ENCODE results near the gene RMC1. TPM values are rescaled to one million over a fixed set of nuclear protein-coding genes. Genes with fewer than 3 reads are reported as not detected.
"Not testable (repeated sequence)": the region's sequence is repeated elsewhere in the genome, so short reads cannot be mapped to it uniquely, and the experiment has no call there.

Gene RMC1
- polyA plus RNA-seq, 4 donors = 9.5 to 96.4 (median 44.1) TPM

DNA sequence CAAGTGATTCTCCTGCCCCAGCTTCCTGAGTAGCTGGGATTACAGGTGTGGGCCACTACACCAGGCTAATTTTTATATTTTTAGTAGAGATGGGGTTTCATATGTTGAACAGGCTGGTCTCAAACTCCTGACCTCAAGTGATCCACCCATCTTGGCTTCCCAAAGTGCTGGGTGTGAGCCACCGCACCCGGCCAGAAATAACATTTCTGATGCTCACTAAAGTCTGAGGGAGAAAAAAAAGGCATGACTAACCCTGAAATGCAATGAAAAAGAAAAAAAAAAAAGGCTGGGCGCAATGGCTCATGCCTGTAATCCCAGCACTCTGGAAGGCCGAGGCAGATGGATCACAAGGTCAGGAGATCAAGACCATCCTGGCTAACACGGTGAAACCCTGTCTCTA is 13.7 kb upstream of the RMC1 start:
- not testable (repeated sequence) for H3K4me3 ChIP-seq (ENCODE audit: low read depth in 1 of 3, low read length in 3 of 3); H3K27ac ChIP-seq (ENCODE audit: low read depth in 1 of 3, low read length in 2 of 3); H3K27me3 ChIP-seq (ENCODE audit: control insufficient read depth in 3 of 3, insufficient read depth in 3 of 3, low read length in 3 of 3); H3K9me3 ChIP-seq (ENCODE audit: control insufficient read depth in 2 of 2, insufficient read depth in 1 of 2, low read depth in 1 of 2, low read length in 1 of 2); FAIRE-seq; DNase-seq; H3K4me1 ChIP-seq (ENCODE audit: control insufficient read depth in 3 of 3, insufficient read depth in 2 of 3, low read depth in 1 of 3, low read length in 2 of 3); H3K36me3 ChIP-seq (ENCODE audit: control insufficient read depth in 3 of 3, insufficient read depth in 2 of 3, low read depth in 1 of 3, low read length in 3 of 3)
- WGBS, 3 donors = 81 to 96% (median 93%) methylated on average over 4 to 5 of the region's 5 CpGs

DNA sequence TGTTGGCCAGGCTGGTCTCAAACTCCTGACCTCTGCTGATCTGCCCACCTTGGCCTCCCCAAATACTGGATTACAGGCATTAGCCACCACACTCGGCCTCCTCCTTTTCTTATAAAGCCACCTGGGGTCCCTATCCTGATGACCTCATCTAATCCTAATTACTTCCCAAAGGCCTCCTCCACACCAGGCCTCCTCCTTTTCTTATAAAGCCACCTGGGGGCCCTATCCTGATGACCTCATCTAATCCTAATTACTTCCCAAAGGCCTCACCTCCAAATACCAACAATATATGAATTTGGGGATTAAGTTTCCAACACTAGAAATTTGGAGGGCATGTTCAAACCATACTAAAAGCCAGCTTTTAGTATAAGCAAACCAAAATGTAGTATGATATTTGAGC is 9.7 kb upstream of the RMC1 start:
- no peaks in the 10 kb centered on the region for H3K4me1 ChIP-seq (ENCODE audit: control insufficient read depth in 3 of 3, insufficient read depth in 2 of 3, low read depth in 1 of 3, low read length in 2 of 3)
- FAIRE-seq (no peak), DNase-seq (no peak)
- H3K4me3 ChIP-seq (ENCODE audit: low read depth in 1 of 3, low read length in 3 of 3) = no peak overlapping the region
- no peaks in the 10 kb centered on the region for H3K27me3 ChIP-seq (ENCODE audit: control insufficient read depth in 3 of 3, insufficient read depth in 3 of 3, low read length in 3 of 3)
- no peaks in the 10 kb centered on the region for H3K9me3 ChIP-seq (ENCODE audit: control insufficient read depth in 2 of 2, insufficient read depth in 1 of 2, low read depth in 1 of 2, low read length in 1 of 2)
- no peaks in the 10 kb centered on the region for H3K36me3 ChIP-seq (ENCODE audit: control insufficient read depth in 3 of 3, insufficient read depth in 2 of 3, low read depth in 1 of 3, low read length in 3 of 3)
- WGBS, 3 donors = 86 to 100% (median 89%) methylated on average over 1 of the region's 1 CpG
- H3K27ac ChIP-seq (ENCODE audit: low read depth in 1 of 3, low read length in 2 of 3) = no peak overlapping the region

DNA sequence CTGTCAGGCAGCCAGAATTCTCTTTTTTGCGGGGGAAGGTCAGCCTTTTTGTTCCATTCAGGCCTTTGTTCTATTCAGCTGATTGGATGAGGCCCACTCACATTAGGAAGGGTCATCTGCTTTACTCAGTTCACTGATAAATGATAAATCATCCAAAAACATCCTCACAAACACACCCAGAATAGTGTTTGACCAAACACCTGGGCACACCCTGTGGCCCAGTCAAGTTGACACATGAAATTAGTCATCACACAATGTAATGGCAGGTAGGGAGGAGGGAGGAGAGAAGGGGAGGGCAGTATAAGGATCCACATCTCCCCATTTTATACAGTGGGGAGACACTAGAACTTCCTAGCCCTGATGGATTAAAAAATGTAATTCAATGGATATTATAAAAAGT is 8.3 kb upstream of the RMC1 start:
- DNase-seq (peak in 1 of 2 donors; percentile 43), FAIRE-seq (no peak)
- Histone ChIP-seq H3K27me3 (ENCODE audit: control insufficient read depth in 3 of 3, insufficient read depth in 3 of 3, low read length in 3 of 3) (no peaks in the 10 kb centered on the region), H3K36me3 (ENCODE audit: control insufficient read depth in 3 of 3, insufficient read depth in 2 of 3, low read depth in 1 of 3, low read length in 3 of 3) (no peaks in the 10 kb centered on the region), H3K4me1 (ENCODE audit: control insufficient read depth in 3 of 3, insufficient read depth in 2 of 3, low read depth in 1 of 3, low read length in 2 of 3) (no peaks in the 10 kb centered on the region), H3K27ac (ENCODE audit: low read depth in 1 of 3, low read length in 2 of 3) (no peak overlapping the region), H3K4me3 (ENCODE audit: low read depth in 1 of 3, low read length in 3 of 3) (no peak overlapping the region), H3K9me3 (ENCODE audit: control insufficient read depth in 2 of 2, insufficient read depth in 1 of 2, low read depth in 1 of 2, low read length in 1 of 2) (no peaks in the 10 kb centered on the region)
- 88 to 95% (median 89%) methylated on average over 1 of the region's 1 CpG for WGBS, 3 donors

DNA sequence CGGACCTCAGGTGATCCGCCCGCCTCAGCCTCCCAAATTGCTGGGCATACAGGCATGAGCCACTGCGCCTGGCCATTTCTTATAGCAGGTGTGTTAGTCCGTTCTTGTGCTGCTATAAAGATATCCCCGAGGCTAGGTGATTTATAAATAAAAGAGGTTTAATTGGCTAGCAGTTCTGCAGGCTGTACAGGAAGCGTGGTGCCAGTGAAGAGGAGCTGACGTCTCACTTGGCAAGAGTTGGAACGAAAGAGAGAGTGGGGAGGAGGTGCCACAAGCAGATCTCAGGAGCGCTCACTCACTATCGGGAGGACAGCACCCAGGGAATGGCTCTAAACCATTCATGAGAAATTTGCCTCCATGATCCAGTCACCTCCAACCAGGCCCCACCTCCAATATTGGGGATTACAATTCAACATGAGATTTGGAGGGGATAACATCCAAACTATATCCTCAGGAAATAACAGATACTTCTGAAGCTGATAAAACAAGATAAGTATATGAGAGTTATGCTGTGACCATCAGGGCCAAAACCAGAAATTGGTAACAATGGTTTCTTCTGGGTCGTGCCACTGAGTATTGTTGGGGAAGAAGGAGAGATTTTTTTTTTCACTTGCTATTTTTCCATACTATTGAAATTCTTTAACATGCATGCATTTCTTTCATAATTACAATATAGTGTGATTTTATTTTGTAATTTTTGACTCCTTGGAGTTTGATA is 7.4 kb upstream of the RMC1 start:
- Histone ChIP-seq H3K4me1 (ENCODE audit: control insufficient read depth in 3 of 3, insufficient read depth in 2 of 3, low read depth in 1 of 3, low read length in 2 of 3) (no peaks in the 10 kb centered on the region), H3K27me3 (ENCODE audit: control insufficient read depth in 3 of 3, insufficient read depth in 3 of 3, low read length in 3 of 3) (no peaks in the 10 kb centered on the region), H3K9me3 (ENCODE audit: control insufficient read depth in 2 of 2, insufficient read depth in 1 of 2, low read depth in 1 of 2, low read length in 1 of 2) (no peaks in the 10 kb centered on the region), H3K4me3 (ENCODE audit: low read depth in 1 of 3, low read length in 3 of 3) (no peak overlapping the region), H3K36me3 (ENCODE audit: control insufficient read depth in 3 of 3, insufficient read depth in 2 of 3, low read depth in 1 of 3, low read length in 3 of 3) (no peaks in the 10 kb centered on the region), H3K27ac (ENCODE audit: low read depth in 1 of 3, low read length in 2 of 3) (no peak overlapping the region)
- WGBS, 3 donors = 29 to 61% (median 40%) methylated on average over 12 of the region's 12 CpGs
- DNase-seq (peak in 1 of 2 donors; percentile 46), FAIRE-seq (no peak)

DNA sequence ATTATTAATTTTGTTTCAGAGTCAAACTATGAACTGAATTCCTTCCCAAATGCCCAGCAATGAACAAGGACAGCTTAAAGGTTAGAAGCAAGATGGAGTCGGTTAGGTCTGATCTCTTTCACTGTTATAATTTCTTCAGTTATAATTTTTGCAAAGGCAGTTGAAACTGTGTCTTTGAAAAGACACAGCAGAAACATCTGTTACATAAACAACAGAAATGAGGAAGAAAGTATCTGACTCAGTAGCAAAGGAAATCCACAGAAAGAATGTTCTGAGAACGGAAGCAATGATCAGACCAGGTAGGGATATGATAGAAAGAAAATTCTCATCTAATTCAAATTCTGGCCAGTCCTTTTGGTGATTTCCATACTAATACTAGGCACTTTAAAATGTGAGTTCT is 5.2 kb upstream of the RMC1 start:
- FAIRE-seq = no peak

DNA sequence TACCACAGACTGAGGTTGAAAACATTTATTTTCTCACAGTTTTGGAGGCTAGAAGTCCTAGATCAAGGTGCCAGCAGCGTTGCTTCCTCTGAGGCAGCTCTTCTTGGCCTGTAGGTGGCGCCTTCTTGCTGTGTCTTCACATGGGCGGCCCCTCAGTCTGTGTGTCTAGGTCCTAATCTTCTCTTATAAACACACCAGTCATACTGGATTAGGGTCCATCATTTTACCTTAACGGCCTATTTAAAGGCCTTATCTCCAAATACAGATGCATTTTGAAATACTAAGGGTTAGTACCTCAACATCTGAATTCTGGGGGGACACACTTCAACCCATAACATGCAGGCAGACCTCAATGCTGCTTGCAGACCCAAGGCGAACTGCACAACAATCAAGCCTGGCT is 4.4 kb upstream of the RMC1 start:
- H3K36me3 ChIP-seq (ENCODE audit: control insufficient read depth in 3 of 3, insufficient read depth in 2 of 3, low read depth in 1 of 3, low read length in 3 of 3) = no peaks in the 10 kb centered on the region
- no peaks in the 10 kb centered on the region for H3K9me3 ChIP-seq (ENCODE audit: control insufficient read depth in 2 of 2, insufficient read depth in 1 of 2, low read depth in 1 of 2, low read length in 1 of 2)
- H3K27me3 ChIP-seq (ENCODE audit: control insufficient read depth in 3 of 3, insufficient read depth in 3 of 3, low read length in 3 of 3) = no peaks in the 10 kb centered on the region
- no peak overlapping the region for H3K27ac ChIP-seq (ENCODE audit: low read depth in 1 of 3, low read length in 2 of 3)
- 17 to 27% (median 24%) methylated on average over 5 of the region's 5 CpGs for WGBS, 3 donors
- H3K4me1 ChIP-seq (ENCODE audit: control insufficient read depth in 3 of 3, insufficient read depth in 2 of 3, low read depth in 1 of 3, low read length in 2 of 3) = peaks cover 0 to 10% (median 0%) of the 10 kb centered on the region in 3 donors
- FAIRE-seq = no peak
- peak; percentile 73 to 75 for DNase-seq
- no peak overlapping the region for H3K4me3 ChIP-seq (ENCODE audit: low read depth in 1 of 3, low read length in 3 of 3)

More for the DNA sequence above, 5.2 kb upstream of the RMC1 start:
- no peaks in the 10 kb centered on the region for H3K36me3 ChIP-seq (ENCODE audit: control insufficient read depth in 3 of 3, insufficient read depth in 2 of 3, low read depth in 1 of 3, low read length in 3 of 3)
- no peak overlapping the region for H3K27ac ChIP-seq (ENCODE audit: low read depth in 1 of 3, low read length in 2 of 3)
- WGBS, 3 donors = 82 to 94% (median 93%) methylated on average over 2 of the region's 2 CpGs
- no peaks in the 10 kb centered on the region for H3K27me3 ChIP-seq (ENCODE audit: control insufficient read depth in 3 of 3, insufficient read depth in 3 of 3, low read length in 3 of 3)
- peaks cover 0 to 8% (median 0%) of the 10 kb centered on the region in 3 donors for H3K4me1 ChIP-seq (ENCODE audit: control insufficient read depth in 3 of 3, insufficient read depth in 2 of 3, low read depth in 1 of 3, low read length in 2 of 3)
- H3K9me3 ChIP-seq (ENCODE audit: control insufficient read depth in 2 of 2, insufficient read depth in 1 of 2, low read depth in 1 of 2, low read length in 1 of 2) = no peaks in the 10 kb centered on the region
- DNase-seq = no peak
- H3K4me3 ChIP-seq (ENCODE audit: low read depth in 1 of 3, low read length in 3 of 3) = no peak overlapping the region

DNA sequence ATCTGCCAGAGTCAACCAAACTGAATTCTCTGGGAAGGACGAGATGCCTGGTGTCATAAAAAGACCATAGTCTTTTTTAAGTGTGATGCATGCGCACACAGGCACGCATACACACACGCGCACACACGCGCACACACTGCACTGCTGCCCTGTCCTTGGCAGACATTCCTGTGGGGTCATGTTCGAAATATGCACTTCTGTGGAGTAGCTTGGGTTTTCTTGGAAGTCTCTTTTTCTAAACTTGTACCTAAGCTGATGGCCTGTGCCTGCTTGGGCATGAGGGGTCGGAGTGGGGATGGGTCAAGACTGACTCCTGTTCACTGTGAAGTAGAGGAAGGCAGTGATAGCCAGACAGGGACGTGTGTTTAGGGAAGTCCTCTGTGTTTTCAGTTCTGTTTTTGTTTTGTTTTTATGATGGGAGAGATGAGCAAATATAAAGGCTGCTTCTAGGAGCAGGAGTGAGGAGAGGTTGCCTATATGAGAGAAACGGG is 4.0 kb upstream of the RMC1 start:
- FAIRE-seq = no peak
- H3K36me3 ChIP-seq (ENCODE audit: control insufficient read depth in 3 of 3, insufficient read depth in 2 of 3, low read depth in 1 of 3, low read length in 3 of 3) = no peaks in the 10 kb centered on the region
- no peaks in the 10 kb centered on the region for H3K27me3 ChIP-seq (ENCODE audit: control insufficient read depth in 3 of 3, insufficient read depth in 3 of 3, low read length in 3 of 3)
- no peak for DNase-seq
- no peak overlapping the region for H3K27ac ChIP-seq (ENCODE audit: low read depth in 1 of 3, low read length in 2 of 3)
- no peaks in the 10 kb centered on the region for H3K9me3 ChIP-seq (ENCODE audit: control insufficient read depth in 2 of 2, insufficient read depth in 1 of 2, low read depth in 1 of 2, low read length in 1 of 2)
- peaks cover 0 to 14% (median 2%) of the 10 kb centered on the region in 3 donors for H3K4me1 ChIP-seq (ENCODE audit: control insufficient read depth in 3 of 3, insufficient read depth in 2 of 3, low read depth in 1 of 3, low read length in 2 of 3)
- WGBS, 3 donors = 54 to 69% (median 63%) methylated on average over 11 of the region's 11 CpGs
- no peak overlapping the region for H3K4me3 ChIP-seq (ENCODE audit: low read depth in 1 of 3, low read length in 3 of 3)

DNA sequence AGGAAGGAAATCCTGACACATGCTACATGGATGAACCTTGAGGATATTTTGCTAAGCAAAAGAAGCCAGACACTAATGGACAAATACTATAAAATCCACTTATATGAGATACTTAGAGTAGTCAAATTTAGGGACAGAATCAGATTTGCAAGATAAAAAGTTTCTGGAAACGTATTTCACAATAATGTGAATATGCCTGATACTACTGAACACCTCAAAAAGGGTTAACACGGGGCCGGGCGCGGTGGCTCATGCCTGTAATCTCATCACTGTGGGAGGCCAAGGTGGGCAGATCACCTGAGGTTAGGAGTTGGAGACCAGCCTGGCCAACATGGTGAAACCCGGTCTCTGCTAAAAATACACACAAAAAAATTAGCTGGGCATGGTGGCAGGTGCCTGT is 1.7 kb upstream of the RMC1 start:
- DNase-seq (no peak), FAIRE-seq (no peak)
- no peaks in the 10 kb centered on the region for H3K27me3 ChIP-seq (ENCODE audit: control insufficient read depth in 3 of 3, insufficient read depth in 3 of 3, low read length in 3 of 3)
- 78 to 92% (median 83%) methylated on average over 6 of the region's 6 CpGs for WGBS, 3 donors
- H3K4me1 ChIP-seq (ENCODE audit: control insufficient read depth in 3 of 3, insufficient read depth in 2 of 3, low read depth in 1 of 3, low read length in 2 of 3) = peaks cover 3 to 18% (median 9%) of the 10 kb centered on the region in 3 donors
- peaks cover 0 to 7% (median 4%) of the 10 kb centered on the region in 3 donors for H3K36me3 ChIP-seq (ENCODE audit: control insufficient read depth in 3 of 3, insufficient read depth in 2 of 3, low read depth in 1 of 3, low read length in 3 of 3)
- no peak overlapping the region for H3K27ac ChIP-seq (ENCODE audit: low read depth in 1 of 3, low read length in 2 of 3)
- no peak overlapping the region for H3K4me3 ChIP-seq (ENCODE audit: low read depth in 1 of 3, low read length in 3 of 3)
- H3K9me3 ChIP-seq (ENCODE audit: control insufficient read depth in 2 of 2, insufficient read depth in 1 of 2, low read depth in 1 of 2, low read length in 1 of 2) = no peaks in the 10 kb centered on the region
